Adrenal gland (tissue), 5 donors: ENCODE data around the gene FTH1.

ENCODE experiments used
- POLR2A ChIP-seq, 2 donors: fragments of 450-650 bp; IDR thresholded peaks; one replicate each; pipeline ENCODE4 v1.6.1; 2017; ENCODE audit warnings: antibody characterized with exemption in 2 of 2, mild to moderate bottlenecking in 2 of 2, moderate library complexity in 1 of 2
- TF ChIP-seq, protein P1 (sequence below), 6 experiments: fragments of 450-650 bp in 4 of 6; fragments of 200-600 bp in 2 of 6; sonication (generic) in 1 of 6; IDR thresholded peaks; 1 replicate in 5 of 6; 2 replicates in 1 of 6; pipeline versions ENCODE4 v1.5.1 to v1.8.0; 2016 to 2021; ENCODE audit warnings: antibody characterized with exemption in 6 of 6, mild to moderate bottlenecking in 2 of 6, moderate library complexity in 1 of 6
- donor health status: DM: no; HTN: no; CAD: no.

DNA sequence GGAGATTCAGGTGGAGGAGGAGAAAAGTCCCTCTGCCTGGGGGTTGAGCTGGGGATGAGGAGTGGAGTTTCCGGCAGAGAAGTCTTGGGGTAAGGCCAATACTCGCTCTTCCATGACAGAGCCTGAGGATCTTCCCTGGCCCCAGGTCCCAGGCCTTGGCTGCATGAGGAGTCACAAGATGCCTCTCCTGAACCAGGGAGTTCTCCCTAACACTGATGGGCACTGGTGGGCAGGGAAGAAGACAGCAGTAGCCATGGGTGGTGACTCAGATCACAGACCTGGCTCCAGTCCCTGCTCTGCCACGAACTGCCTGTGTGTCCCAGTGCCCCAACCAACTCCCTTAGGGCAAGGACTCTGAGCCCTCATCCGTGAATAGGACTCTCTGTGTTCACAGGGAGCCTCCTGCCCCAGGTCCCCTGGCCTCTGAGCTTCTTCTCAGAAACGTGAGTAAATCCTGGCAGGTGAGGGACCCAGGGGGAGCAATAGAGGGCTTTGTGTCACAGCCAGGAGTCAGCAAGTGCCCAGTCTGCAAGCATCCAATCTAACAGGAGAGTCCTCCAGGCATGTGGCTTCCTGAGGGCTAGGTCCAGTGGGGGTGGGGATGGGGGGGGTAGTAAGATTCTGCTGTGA lies 45.5 kb upstream of the FTH1 start:
- TF ChIP-seq POLR2A (IDR thresholded peaks at IDR 0.05) = no peak
- TF ChIP-seq, protein P1, sequence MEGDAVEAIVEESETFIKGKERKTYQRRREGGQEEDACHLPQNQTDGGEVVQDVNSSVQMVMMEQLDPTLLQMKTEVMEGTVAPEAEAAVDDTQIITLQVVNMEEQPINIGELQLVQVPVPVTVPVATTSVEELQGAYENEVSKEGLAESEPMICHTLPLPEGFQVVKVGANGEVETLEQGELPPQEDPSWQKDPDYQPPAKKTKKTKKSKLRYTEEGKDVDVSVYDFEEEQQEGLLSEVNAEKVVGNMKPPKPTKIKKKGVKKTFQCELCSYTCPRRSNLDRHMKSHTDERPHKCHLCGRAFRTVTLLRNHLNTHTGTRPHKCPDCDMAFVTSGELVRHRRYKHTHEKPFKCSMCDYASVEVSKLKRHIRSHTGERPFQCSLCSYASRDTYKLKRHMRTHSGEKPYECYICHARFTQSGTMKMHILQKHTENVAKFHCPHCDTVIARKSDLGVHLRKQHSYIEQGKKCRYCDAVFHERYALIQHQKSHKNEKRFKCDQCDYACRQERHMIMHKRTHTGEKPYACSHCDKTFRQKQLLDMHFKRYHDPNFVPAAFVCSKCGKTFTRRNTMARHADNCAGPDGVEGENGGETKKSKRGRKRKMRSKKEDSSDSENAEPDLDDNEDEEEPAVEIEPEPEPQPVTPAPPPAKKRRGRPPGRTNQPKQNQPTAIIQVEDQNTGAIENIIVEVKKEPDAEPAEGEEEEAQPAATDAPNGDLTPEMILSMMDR (IDR thresholded peaks at IDR 0.05) = no peak
